Activated CD4-positive, alpha-beta T cell treated with anti-CD3 and anti-CD28 coated beads, Interleukin-2, amount 10 ng/mL, durations not matched to agents 7 days and 5 days (primary cell): ENCODE data around the gene PPP4R2. TPM values are rescaled to one million over a fixed set of nuclear protein-coding genes. Genes with fewer than 3 reads are reported as not detected.

Experiments
- CTCF ChIA-PET: fragments of 350-600 bp; sonication (Branson Sonifier 250); formaldehyde crosslinking; loops from one replicate; lab custom pipeline; 2021; ENCODE audit warnings: antibody characterized with exemption; lab: Charles Lee
- POLR2A ChIA-PET: fragments of 350-600 bp; sonication (Branson Sonifier 250); formaldehyde crosslinking; loops from one replicate; lab custom pipeline; 2021; ENCODE audit warnings: antibody characterized with exemption; lab: Charles Lee
- DNase-seq: peaks from one replicate; pipeline ENCODE4 v3.0.0-alpha.2; 2020
- H3K27ac Mint-ChIP-seq: one replicate; pipeline ENCODE4 v1.8.0; 2021; ENCODE audit warnings: mild to moderate bottlenecking, moderate library complexity, mixed read lengths
- H3K27me3 Mint-ChIP-seq: one replicate; pipeline ENCODE4 v1.8.0; 2021; ENCODE audit warnings: mixed read lengths
- H3K36me3 Mint-ChIP-seq: one replicate; pipeline ENCODE4 v1.8.0; 2021; ENCODE audit warnings: low read depth, mixed read lengths
- H3K4me1 Mint-ChIP-seq: one replicate; pipeline ENCODE4 v1.8.0; 2021; ENCODE audit warnings: mixed read lengths
- H3K4me3 Mint-ChIP-seq: one replicate; pipeline ENCODE4 v1.8.0; 2021; ENCODE audit warnings: mild to moderate bottlenecking, moderate library complexity, mixed read lengths
- H3K9me3 Mint-ChIP-seq: one replicate; pipeline ENCODE4 v1.8.0; 2021; ENCODE audit warnings: mixed read lengths
- total RNA-seq, 2 experiments: library from RNA; stranded (reverse); gene quantifications; one replicate each; pipeline ENCODE4 v1.2.3, GENCODE V29; 2021

PPP4R2 gene
- total RNA-seq, 2 experiments from 2014 or later: 76.9 to 86.6 TPM

GRCh38 chr3:73036694-73037591 is 40.3 kb downstream of the PPP4R2 start:
- ChIA-PET CTCF (no interaction called here), POLR2A (no interaction called here)
- Mint-ChIP-seq H3K27ac (no peak overlapping the region), H3K9me3 (no peaks in the 10 kb centered on the region), H3K4me1 (peaks cover 47% of the 10 kb centered on the region), H3K4me3 (no peak overlapping the region), H3K36me3 (peaks cover 24% of the 10 kb centered on the region), H3K27me3 (no peaks in the 10 kb centered on the region)
- no peak for DNase-seq

GRCh38 chr3:73041537-73041936 is 44.9 kb downstream of the PPP4R2 start:
- no peak overlapping the region for H3K27ac Mint-ChIP-seq
- peaks cover 46% of the 10 kb centered on the region for H3K4me1 Mint-ChIP-seq
- no peaks in the 10 kb centered on the region for H3K9me3 Mint-ChIP-seq
- ChIA-PET CTCF (no interaction called here), POLR2A (no interaction called here)
- no peak overlapping the region for H3K4me3 Mint-ChIP-seq
- H3K36me3 Mint-ChIP-seq: peaks cover 14% of the 10 kb centered on the region
- H3K27me3 Mint-ChIP-seq: no peaks in the 10 kb centered on the region
- DNase-seq: no peak

GRCh38 chr3:73043414-73043813 is 46.8 kb downstream of the PPP4R2 start:
- no peak for DNase-seq
- CTCF ChIA-PET: no interaction called here
- H3K36me3 Mint-ChIP-seq: peaks cover 11% of the 10 kb centered on the region
- POLR2A ChIA-PET: no interaction called here
- no peak overlapping the region for H3K4me3 Mint-ChIP-seq
- no peaks in the 10 kb centered on the region for H3K9me3 Mint-ChIP-seq
- no peaks in the 10 kb centered on the region for H3K27me3 Mint-ChIP-seq
- peaks cover 38% of the 10 kb centered on the region for H3K4me1 Mint-ChIP-seq
- no peak overlapping the region for H3K27ac Mint-ChIP-seq

- Mint-ChIP-seq H3K27me3 (no peaks in the 10 kb centered on the region), H3K4me3 (no peak overlapping the region), H3K36me3 (peaks cover 7% of the 10 kb centered on the region), H3K9me3 (no peaks in the 10 kb centered on the region), H3K27ac (no peak overlapping the region), H3K4me1 (peaks cover 36% of the 10 kb centered on the region)
- POLR2A ChIA-PET: no interaction called here
- CTCF ChIA-PET: interaction anchor here (1.3 to 1.8 kb wide), 2 partner anchors 11 to 30 kb away, joined by 5 to 8 read pairs; no protein-coding TSS in a partner anchor
- DNase-seq: no peak
These were observed 48.8 kb downstream of the PPP4R2 start for GRCh38 chr3:73045391-73045790.

GRCh38 chr3:73046195-73046594 is 49.6 kb downstream of the PPP4R2 start:
- ChIA-PET POLR2A (no interaction called here), CTCF (interaction anchor here (1.3 to 1.8 kb wide), 2 partner anchors 10 to 31 kb away, joined by 5 to 8 read pairs; no protein-coding TSS in a partner anchor)
- Mint-ChIP-seq H3K4me3 (no peak overlapping the region), H3K4me1 (peaks cover 34% of the 10 kb centered on the region), H3K27me3 (no peaks in the 10 kb centered on the region), H3K9me3 (no peaks in the 10 kb centered on the region), H3K27ac (no peak overlapping the region), H3K36me3 (peaks cover 10% of the 10 kb centered on the region)
- DNase-seq: no peak

- Mint-ChIP-seq H3K4me1 (peaks cover 16% of the 10 kb centered on the region), H3K27ac (no peak overlapping the region), H3K4me3 (no peak overlapping the region), H3K36me3 (peaks cover 8% of the 10 kb centered on the region), H3K27me3 (no peaks in the 10 kb centered on the region), H3K9me3 (no peaks in the 10 kb centered on the region)
- DNase-seq: no peak
- CTCF ChIA-PET: interaction anchor here (0.6 to 1.1 kb wide), 2 partner anchors 18 to 86 kb away, joined by 3 read pairs; no protein-coding TSS in a partner anchor
- POLR2A ChIA-PET: no interaction called here
These were observed 52.7 kb downstream of the PPP4R2 start for GRCh38 chr3:73049319-73049718.

GRCh38 chr3:73052857-73053256 is 56.2 kb downstream of the PPP4R2 start:
- DNase-seq: no peak
- no peak overlapping the region for H3K27ac Mint-ChIP-seq
- no peak overlapping the region for H3K4me3 Mint-ChIP-seq
- peaks cover 6% of the 10 kb centered on the region for H3K36me3 Mint-ChIP-seq
- POLR2A ChIA-PET: no interaction called here
- CTCF ChIA-PET: no interaction called here
- no peaks in the 10 kb centered on the region for H3K27me3 Mint-ChIP-seq
- peaks cover 14% of the 10 kb centered on the region for H3K4me1 Mint-ChIP-seq
- no peaks in the 10 kb centered on the region for H3K9me3 Mint-ChIP-seq

GRCh38 chr3:73055583-73055982 is 59.0 kb downstream of the PPP4R2 start:
- H3K9me3 Mint-ChIP-seq: no peaks in the 10 kb centered on the region
- DNase-seq: no peak
- H3K4me1 Mint-ChIP-seq: peaks cover 19% of the 10 kb centered on the region
- H3K4me3 Mint-ChIP-seq: no peak overlapping the region
- peaks cover 17% of the 10 kb centered on the region for H3K36me3 Mint-ChIP-seq
- CTCF ChIA-PET: interaction anchor here (0.6 to 2.0 kb wide), 5 partner anchors 10 to 745 kb away, joined by 4 to 8 read pairs (median 7); no protein-coding TSS in a partner anchor
- POLR2A ChIA-PET: no interaction called here
- H3K27ac Mint-ChIP-seq: no peak overlapping the region
- no peaks in the 10 kb centered on the region for H3K27me3 Mint-ChIP-seq

- H3K9me3 Mint-ChIP-seq: no peaks in the 10 kb centered on the region
- no peak overlapping the region for H3K4me3 Mint-ChIP-seq
- H3K27me3 Mint-ChIP-seq: no peaks in the 10 kb centered on the region
- peaks cover 15% of the 10 kb centered on the region for H3K36me3 Mint-ChIP-seq
- DNase-seq: no peak
- H3K4me1 Mint-ChIP-seq: peaks cover 19% of the 10 kb centered on the region
- ChIA-PET CTCF (interaction anchor here (0.7 to 2.0 kb wide), 9 partner anchors 11 to 205 kb away, joined by 3 to 8 read pairs (median 5); no protein-coding TSS in a partner anchor), POLR2A (no interaction called here)
- peak overlapping the region; percentile 46 for H3K27ac Mint-ChIP-seq
These were observed 59.6 kb downstream of the PPP4R2 start for GRCh38 chr3:73056014-73056844.

GRCh38 chr3:73056845-73057150 is 60.2 kb downstream of the PPP4R2 start:
- H3K36me3 Mint-ChIP-seq: peaks cover 14% of the 10 kb centered on the region
- DNase-seq: no peak

GRCh38 chr3:73060302-73060723 is 63.7 kb downstream of the PPP4R2 start:
- H3K4me1 Mint-ChIP-seq: peaks cover 16% of the 10 kb centered on the region
- DNase-seq: no peak
- no peaks in the 10 kb centered on the region for H3K9me3 Mint-ChIP-seq
- ChIA-PET CTCF (interaction anchor here (0.7 kb wide), 1 partner anchor 36 kb away, joined by 3 read pairs; no protein-coding TSS in a partner anchor), POLR2A (no interaction called here)
- no peak overlapping the region for H3K27ac Mint-ChIP-seq
- H3K4me3 Mint-ChIP-seq: no peak overlapping the region
- no peaks in the 10 kb centered on the region for H3K27me3 Mint-ChIP-seq
- H3K36me3 Mint-ChIP-seq: peaks cover 31% of the 10 kb centered on the region

More at GRCh38 chr3:73056845-73057150, 60.2 kb downstream of the PPP4R2 start:
- no peak overlapping the region for H3K4me3 Mint-ChIP-seq
- no peaks in the 10 kb centered on the region for H3K9me3 Mint-ChIP-seq
- H3K4me1 Mint-ChIP-seq: peaks cover 19% of the 10 kb centered on the region
- POLR2A ChIA-PET: no interaction called here
- H3K27ac Mint-ChIP-seq: no peak overlapping the region
- CTCF ChIA-PET: interaction anchor here (0.7 to 2.0 kb wide), 9 partner anchors 11 to 206 kb away, joined by 3 to 8 read pairs (median 5); no protein-coding TSS in a partner anchor
- H3K27me3 Mint-ChIP-seq: no peaks in the 10 kb centered on the region

- ChIA-PET POLR2A (no interaction called here), CTCF (no interaction called here)
- H3K4me3 Mint-ChIP-seq: no peak within 1 kb of the TSS
- H3K9me3 Mint-ChIP-seq: no peaks in the 10 kb centered on the region
- H3K27ac Mint-ChIP-seq: no peak within 1 kb of the TSS
- peaks cover 10% of the 10 kb centered on the region for H3K4me1 Mint-ChIP-seq
- H3K27me3 Mint-ChIP-seq: no peaks in the 10 kb centered on the region
- no peak for DNase-seq
- H3K36me3 Mint-ChIP-seq: peaks cover 35% of the 10 kb centered on the region
These were observed 64.8 kb downstream of the PPP4R2 start, which contains the start of gene EBLN2 for GRCh38 chr3:73061416-73061815. EBLN2 (plus strand) TSS chr3:73061659; CDS start chr3:73062082, 423 bp downstream.
